DMS79 (cell line): ENCODE data around the gene KRTAP10-3.

Experiments used
- DNase-seq: peaks from one replicate; lab custom pipeline; 2025; lab: John Stamatoyannopoulos, UW

Gene KRTAP10-3

GRCh38 chr21:44527983-44528633 is 30.5 kb downstream of the KRTAP10-3 start:
- no peak for DNase-seq

- no peak for DNase-seq
Observed at GRCh38 chr21:44527156-44527982, 31.2 kb downstream of the KRTAP10-3 start.

- DNase-seq: no peak
Observed at GRCh38 chr21:44526096-44526997, 32.2 kb downstream of the KRTAP10-3 start.

- DNase-seq: no peak
Observed at GRCh38 chr21:44525391-44526095, 33.1 kb downstream of the KRTAP10-3 start.

- no peak for DNase-seq
Observed at GRCh38 chr21:44524414-44525371, 33.9 kb downstream of the KRTAP10-3 start.

GRCh38 chr21:44523567-44524413 is 34.8 kb downstream of the KRTAP10-3 start:
- DNase-seq: no peak

- no peak for DNase-seq
Observed at GRCh38 chr21:44522753-44523204, 35.8 kb downstream of the KRTAP10-3 start.

- DNase-seq: no peak
Observed at GRCh38 chr21:44521928-44522752, 36.5 kb downstream of the KRTAP10-3 start.

- DNase-seq: no peak
Observed at GRCh38 chr21:44521301-44521927, 37.2 kb downstream of the KRTAP10-3 start.

GRCh38 chr21:44520326-44521300 is 38.0 kb downstream of the KRTAP10-3 start:
- DNase-seq: no peak

GRCh38 chr21:44519346-44520325 is 39.0 kb downstream of the KRTAP10-3 start:
- DNase-seq: no peak

- no peak for DNase-seq
Observed at GRCh38 chr21:44518686-44519085, 39.9 kb downstream of the KRTAP10-3 start.

GRCh38 chr21:44517175-44517899 is 41.3 kb downstream of the KRTAP10-3 start:
- no peak for DNase-seq

- no peak for DNase-seq
Observed at GRCh38 chr21:44516828-44517174, 41.8 kb downstream of the KRTAP10-3 start.

GRCh38 chr21:44516342-44516741 is 42.3 kb downstream of the KRTAP10-3 start:
- DNase-seq: no peak
